Stimulated activated CD8-positive, alpha-beta memory T cell treated with anti-CD3 and anti-CD28 coated beads, Interleukin-2, amount 100 ng/mL, for 1 hour (primary cell): Measurements from ENCODE around the gene KRT79.
"Not testable (repeated sequence)": the region's sequence is repeated elsewhere in the genome, so short reads cannot be mapped to it uniquely, and the experiment has no call there.

ENCODE experiments used
- DNase-seq, 2 donors: peaks; one replicate each; pipeline ENCODE4 v3.0.0-alpha.2; 2020; ENCODE audit warnings: low read depth in 2 of 2

Gene KRT79

DNA sequence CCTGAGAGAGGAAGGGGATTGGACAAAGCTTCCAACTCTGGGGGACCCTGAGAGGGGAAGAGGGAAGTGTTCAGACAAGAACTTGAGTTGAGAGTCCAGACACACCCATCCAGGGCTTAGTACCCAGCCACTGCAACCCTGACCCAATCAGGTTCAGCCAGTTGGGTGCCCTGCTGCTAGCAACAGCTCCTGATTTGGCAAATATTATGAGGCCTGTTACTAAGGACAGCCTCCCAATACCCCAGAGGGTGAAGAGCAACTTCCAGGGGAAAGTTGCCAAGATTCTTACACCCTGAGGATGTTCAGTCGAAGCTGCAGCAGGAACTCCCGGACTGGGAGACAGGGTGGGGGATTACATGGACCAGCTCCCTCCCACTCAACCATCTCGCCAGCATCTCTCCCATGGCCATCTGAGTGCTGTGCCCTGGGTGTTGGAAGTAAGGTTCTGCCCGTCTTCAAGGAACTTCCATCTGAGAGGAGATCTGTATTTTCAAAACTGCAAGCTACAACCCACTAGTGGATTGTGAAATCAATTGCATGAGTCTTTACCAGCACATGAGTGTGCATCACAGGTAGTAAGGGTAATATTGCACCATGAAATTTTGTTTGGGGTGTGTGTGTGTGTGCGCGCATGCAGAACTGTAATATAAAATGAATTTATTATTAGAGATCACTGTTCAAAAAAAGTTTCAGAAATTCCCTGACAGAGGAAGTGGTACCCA lies 26.2 kb upstream of the KRT79 start:
- DNase-seq, result no peak

DNA sequence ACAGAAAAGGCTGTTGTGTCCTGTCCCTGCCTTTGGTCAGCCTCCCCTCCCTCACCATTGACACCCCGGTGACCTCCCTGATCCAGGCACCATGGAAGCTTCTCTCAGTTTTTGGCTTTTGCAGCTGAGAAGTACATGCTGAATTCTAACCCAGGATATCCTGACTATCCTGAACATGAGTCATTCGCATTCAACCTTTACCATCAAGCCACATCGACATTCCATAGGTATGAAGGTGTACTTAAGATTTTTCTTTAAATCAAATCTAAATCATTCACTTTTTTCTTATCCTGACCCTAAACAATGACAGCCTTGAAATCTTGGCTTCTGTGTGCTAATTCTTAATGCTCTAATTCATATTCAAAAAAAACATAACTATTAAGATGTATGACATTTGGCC lies 23.4 kb upstream of the KRT79 start:
- no peak for DNase-seq

DNA sequence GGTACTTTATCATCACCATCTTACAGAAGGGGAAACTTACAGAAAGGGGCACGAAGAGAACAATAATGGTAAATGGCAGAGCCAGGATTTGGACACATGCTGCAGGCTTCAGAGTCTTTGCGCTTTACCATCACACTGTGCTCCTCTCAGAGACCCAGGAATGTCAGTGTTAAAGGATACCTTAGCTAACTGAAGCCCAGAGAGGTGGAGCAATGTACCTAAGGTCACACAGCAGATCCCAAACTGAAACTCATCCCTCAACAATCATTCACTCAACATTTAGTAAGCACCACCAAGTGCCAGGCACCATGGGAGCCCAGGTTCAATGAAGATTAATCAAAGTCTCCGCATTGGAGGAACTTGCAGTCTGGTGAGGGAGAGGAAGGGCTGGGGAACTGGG lies 22.7 kb upstream of the KRT79 start:
- DNase-seq, result no peak

DNA sequence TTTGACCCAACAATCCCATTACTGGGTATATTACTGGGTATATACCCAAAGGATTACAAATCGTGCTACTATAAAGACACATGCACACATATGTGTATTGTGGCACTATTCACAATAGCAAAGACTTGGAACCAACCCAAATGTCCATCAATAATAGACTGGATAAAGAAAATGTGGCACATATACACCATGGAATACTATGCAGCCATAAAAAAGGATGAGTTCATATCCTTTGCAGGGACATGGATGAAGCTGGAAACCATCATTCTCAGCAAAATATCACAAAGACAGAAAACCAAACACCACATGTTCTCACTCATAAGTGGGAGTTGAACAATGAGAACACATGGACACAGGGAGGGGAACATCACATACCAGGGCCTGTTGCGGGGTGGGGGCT lies 22.0 kb upstream of the KRT79 start:
- DNase-seq, result not testable (repeated sequence)

DNA sequence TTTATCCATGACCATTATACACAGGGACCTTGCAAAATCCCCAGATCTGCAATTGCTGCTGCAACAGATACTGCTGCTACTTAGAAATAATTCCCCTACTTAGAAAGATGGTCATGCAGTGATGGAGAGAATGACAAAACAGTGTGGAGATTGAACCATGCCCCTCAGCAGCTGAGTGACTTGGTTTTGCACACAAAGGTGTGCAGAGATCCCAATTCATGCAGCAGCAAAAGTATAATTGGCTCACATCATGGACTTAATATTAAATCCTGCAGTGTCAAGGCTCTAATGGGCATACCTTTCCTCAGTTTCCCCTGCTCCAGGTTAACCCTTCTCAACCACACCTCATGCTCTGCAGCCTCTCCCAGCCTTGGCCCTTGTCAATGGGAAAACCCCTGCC lies 17.7 kb upstream of the KRT79 start:
- no peak for DNase-seq

DNA sequence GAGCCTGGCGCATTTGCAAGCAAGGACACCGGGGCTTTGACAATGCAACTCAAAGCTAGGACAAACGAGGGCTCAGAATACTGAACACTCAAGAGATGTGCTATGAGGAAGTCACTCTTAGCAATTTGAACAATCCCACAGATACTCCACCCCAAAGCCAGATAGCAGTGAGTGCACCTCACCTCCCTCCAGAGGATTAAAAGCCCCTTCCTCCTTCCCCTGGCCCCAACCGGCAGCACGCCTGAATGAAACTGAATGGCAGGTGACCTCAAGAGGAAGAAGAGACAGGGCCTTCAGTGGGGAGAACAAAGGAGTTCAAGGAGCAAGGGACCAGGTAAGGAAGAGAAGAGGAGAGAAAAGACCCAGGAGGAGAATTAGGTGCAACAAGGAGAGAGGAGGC lies 16.6 kb upstream of the KRT79 start:
- DNase-seq, result no peak

DNA sequence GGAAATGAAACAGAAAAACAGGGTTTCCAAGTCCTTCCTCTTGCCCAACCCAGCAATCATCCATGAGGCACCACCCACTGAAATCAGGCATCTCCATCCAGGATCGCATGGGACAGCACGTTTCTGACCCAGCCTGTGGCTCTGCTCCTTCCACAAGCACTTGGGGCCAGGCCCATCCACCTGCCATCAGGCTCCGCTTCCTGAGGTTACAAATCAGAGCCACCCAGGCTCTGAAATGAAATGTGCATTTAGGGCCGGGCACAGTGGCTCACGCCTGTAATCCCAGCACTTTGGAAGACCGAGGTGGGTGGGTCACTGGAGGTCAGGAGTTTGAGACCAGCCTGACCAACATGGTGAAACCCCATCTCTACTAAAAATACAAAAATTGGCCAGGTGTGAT lies 15.4 kb upstream of the KRT79 start:
- no peak for DNase-seq

DNA sequence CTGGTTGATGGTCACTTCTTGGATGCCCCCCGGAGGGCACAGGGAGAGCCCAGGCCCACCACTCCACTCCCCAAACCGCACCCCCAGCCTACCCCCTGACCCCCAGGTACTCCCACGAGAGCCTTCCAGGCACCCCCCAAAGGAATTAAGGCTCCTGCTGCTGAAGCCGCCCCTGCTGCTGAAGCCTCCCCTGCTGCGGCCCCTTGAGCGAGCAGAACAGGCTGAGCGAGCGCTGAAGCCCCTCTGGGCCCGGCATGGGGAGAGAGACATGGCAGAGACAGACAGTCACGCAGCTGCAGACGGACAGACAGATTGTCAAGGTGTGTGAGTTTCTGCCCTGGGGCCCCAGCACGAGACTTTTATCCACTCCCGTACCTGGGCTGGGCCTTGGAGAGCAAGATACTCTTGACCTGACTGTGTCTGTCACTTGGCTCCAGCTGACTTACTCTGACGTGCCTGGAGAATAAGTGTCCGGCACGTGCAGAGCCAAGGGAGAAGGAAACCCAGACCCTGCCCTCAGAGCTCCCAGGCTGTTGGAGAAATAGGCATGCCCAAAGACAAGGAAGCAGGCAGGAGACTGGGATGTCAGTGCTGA lies 14.6 kb upstream of the KRT79 start, which contains the start of gene KRT78:
Gene KRT78 (minus strand): TSS at position 334 of the 595 bp plus-strand sequence. CDS start 64 bp downstream, at position 270.
- no peak for DNase-seq

DNA sequence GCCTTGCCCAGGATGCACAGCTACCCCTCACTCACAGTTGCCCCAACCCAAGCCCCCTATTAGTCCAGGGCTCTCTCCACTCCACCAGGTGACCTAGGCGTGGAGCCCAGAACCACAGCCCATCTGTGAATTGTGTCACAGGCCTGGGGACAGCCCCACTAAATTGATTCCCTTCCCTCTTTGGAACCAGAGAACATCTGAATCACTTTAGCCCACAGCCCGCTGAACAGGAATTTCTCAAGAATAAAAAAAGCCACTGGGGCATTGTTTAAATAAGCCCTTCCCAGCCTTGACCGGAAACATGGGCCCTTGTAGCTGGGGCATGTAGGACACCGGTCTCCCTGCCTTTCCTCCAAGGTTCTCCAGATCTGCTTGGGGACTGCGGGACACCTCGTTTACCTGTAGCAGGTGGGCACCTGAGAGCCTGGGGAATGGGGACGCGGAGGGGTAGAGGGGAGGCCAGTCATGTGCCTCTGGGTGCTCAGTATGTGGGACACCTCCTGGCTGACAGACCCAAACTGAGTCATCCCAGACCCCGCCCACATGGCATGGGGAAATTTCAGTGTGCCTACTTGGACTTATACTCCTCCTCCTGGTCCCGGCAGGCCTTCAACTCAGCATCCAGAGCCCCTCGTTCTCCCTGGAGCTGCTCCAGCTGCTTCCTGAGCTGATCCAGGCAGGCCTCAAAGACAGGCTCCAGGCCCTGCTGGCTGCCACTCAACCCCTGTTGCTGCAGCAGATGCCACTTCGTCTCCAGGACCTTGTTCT lies 13.4 kb upstream of the KRT79 start:
- DNase-seq, result no peak

DNA sequence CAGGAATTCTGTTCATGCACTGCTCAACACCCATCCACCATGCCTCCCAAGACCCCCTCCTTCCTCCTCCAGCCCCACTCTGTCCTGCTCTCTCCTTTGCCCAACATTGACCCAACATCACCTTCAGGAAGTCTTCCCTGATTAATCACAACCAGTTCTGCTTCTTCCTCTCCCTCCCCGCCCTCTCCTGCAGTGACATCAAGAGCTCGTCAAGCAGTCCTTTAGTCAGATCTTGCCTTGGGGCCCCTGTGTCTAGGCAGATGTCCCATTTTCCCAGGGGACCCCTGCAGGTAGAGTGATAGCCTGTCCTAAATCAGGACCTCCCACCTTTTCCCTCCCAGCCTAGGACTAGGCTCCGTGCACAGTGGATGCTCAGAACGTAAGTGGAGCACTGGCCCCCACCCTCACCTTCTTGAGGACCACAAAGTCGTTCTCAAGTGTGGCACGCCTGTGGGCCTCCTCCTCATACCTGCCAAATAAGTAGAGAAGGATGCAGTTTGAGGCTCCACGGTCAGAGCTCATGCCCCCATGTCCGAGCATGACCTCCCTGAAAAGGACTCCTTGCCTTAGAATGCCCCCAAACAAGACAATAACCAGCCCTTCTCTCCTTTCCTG lies 12.4 kb upstream of the KRT79 start:
- DNase-seq, result no peak

DNA sequence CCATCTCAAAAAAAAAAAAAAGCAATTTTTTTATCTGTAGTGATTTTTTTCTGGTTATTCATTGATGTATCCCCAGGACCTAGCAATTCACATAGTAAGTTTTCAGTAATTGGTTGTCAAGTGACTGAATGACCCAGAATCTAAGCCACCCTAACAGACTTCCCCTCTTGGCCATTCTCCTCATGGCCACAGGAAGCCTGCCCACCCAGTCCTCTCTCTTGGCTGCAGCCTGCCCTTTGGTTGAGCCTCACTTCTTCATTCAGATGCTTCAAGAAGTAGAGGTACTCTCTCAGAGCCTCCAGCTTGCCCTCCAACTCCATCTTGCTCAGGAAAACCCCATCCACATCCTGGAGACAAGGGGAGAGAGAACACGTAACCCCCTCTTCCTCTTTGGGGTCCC lies 11.8 kb upstream of the KRT79 start:
- no peak for DNase-seq

DNA sequence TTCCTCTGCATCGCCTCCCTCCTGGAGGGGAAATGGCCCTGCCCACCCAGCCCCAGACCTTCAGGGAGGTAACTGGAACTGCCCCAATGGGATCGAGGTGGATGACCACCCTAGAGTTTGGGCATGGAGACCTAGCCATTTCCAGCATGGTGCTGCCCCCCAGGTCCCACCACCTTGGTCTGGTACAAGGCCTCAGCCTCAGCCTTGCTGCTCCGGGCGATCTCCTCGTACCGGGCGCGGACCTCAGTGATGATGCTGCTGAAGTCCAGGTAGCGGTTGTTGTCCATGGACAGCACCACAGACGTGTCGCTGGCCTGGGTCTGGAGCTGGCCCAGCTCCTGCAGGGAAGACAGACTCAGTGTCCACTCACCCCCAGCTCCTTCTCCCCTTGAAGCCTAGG lies 10.3 kb upstream of the KRT79 start:
- DNase-seq, result no peak

DNA sequence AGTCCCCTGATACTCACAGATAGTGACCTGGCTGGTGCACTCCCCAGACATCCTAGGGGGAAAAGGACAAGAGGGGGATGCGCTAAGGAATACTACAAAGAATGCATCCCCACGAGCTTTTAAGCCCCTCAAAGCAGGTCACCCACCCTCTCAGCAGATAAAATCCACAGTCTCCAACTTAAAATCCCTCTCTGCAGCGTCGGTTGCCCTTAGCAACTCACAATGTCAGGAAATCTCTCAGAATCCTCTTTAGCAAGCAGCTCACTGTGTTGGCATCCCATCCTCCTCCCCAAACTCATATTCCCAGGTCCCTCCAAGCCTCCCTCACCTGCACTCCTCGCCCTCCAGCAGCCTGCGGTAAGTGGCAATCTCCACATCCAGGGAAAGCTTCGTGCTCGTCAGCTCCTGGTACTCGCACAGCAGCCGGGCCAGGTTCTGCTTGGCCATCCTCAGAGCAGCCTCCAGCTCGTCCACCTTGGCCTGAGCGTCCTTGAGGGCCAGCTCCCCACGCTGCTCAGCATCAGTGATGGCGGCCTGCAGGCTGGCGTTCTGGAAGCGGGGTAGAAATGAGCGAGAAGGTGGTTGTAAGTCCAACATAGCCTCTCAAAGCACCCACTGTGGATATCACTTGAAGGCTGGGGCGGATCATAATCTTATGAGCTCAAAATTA lies 5.5 kb upstream of the KRT79 start:
- no peak for DNase-seq

DNA sequence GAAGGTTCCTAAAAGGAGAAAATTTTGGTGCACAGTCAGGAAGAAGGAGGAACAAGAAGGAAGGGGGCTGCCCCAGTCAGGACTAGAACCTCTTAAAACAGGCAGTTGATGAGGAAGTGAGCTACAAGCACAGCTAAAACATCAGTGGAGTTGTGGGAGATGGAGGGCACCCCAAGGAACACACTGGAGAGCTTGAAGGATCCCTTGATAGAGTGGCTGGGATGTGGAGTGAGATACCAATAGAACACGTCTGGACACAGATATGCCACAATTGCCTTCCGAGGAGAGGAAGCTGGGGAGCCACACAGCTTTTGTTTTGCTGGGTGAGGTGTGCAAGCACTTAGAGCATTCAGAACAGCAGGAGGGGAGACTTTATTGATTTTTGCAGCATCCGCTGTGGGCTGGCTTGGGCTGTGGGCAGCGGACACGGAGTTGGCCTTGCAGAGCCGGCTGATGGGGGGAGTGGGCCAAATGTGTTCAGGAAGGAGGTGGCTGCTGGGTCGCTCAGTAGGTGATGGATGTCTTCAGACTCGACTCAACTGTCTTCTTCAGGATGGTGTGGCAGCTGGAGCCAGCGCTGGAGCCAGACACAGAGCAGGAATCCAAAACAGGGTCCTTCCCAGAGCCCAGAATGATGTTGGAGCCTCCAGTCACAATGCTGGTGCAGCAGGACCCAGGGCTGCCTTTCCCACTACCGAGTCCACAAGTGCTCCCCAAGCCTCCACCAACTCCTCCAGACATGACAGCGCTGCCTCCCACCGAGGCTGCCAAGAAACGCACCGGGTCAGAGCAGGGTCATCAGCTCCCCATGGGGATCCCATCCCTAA lies 4.7 kb upstream of the KRT79 start:
- no peak for DNase-seq

DNA sequence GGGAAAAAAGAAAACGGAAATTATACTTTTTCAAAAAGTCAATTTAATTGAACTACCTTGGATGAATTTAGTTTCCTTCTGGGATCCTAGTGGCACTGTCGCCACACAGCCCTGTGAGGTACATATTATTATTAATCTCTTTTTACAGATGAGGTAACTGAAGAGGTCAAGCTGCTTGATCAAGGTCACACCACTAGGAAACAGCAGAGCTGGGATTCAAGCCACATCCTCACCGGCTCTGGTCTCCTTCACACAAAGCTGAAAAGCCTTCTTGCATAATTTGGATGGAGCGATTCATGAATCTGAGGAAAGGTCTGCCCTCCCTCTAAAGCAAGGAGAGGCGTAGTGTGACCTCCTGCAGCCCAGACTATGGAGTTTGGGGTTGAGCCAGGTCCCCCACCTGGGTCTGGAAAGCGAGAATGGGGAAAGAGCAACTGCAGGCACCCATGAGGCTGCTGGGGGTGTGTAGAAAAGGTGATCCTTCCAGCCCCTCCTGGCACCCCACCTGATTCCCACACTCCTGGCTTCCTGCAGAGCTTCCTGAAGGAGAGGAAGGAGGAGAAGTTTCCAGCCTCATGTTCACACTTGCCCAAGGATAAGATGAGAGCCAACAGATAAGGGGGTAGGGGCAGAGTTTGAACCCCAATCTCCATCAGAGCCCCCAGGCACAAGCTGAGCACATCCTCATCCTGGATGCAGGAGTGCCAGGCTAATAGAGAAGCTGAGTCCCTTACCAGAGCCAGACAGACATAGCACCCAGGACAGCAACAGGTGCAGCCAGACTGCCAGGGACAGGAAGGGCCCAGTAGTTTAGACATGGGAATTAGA lies 3.9 kb upstream of the KRT79 start:
- DNase-seq, result no peak

DNA sequence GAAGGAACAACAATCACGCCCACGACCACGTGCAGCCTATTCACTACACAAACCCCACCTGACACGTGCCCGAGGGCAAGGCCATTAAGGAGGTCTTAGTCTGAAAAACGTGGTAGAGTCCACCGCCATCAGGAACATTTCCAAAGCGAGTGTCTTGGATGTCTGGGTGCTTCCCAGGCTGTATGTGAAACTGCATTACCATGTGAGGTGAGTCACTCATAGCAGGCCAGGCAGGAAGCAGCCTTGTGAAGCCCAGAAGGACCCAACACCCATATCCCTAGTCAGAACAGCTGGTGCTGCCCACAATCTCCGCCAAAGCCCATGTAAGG lies 3.3 kb upstream of the KRT79 start:
- DNase-seq, result no peak

DNA sequence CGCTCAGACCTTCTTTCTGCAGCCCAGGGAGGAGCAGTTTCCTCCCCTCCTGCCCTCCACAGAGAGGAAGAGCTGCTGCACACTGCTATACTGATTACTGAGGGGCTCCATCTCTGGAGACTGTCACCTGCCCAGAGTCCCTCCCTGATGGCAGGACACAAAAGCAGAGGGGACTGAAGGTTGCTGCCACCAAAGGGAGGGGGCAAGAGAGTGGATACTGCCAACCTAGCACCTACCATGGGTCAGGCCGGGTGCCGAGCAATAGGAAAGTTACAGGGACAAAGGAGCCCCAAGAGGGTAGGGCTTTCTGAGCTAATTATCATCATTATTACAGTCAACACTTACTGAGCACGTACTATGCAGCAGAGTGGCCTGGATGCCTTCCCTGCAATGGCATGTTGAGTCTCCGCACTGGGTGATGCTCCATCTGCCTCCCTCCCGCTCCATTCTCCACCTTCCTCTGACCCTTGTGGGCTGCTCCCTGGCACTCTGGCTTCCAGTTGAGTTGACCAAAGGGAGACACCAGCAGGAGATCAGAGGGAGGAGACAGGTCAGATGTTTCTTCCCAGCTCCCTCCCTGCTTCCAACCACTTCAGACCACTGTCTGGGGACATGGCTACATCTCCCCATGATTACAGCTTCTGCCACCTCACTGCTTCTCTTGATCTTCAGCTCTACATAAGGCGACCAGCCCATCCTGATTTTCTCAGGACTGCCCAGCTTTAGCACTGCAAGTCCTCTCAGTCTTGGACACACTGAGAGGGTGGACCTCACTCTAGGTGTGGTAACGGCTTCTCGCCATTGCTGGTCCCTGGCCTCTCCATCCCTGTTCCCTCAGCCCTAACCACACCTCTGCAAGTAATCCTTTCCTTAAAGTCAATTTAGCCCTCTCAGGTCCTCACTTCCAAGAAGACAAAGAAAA lies 2.6 kb upstream of the KRT79 start:
- DNase-seq, result no peak

DNA sequence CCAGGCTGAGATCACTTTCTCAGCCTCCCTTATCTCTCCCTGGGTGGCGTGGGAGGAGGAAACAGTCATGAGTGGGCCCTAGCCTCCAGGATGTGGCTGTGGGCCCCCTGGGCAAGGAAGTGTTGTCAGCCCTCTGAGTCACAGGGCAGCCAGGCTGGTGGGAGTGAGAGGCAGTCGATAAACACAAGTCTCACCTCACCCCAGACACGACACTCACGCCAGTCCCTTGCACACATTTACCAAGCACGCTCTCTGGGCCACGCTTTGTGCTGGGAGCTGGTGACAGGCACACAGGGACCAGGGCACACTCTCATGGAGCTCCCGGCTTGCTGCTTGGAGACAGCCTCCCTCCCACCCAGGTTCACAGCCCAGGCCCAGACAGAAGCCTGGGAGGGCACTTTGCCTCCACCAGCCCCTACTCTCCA lies 1.9 kb upstream of the KRT79 start:
- DNase-seq, result peak; percentile 33 to 41
